Retinal pigment epithelial cell (primary cell): ENCODE results near the gene TNS3.

Experiments
- DNase-seq: peaks from one replicate; pipeline ENCODE4 v3.0.0-alpha.2; 2010; ENCODE audit warnings: low read depth
- H3K4me3 ChIP-seq: 2 replicates; pipeline ENCODE4 v1.5.1; 2011; ENCODE audit warnings: mild to moderate bottlenecking, low read length, control low read depth, moderate library complexity
- TF ChIP-seq, protein P1 (sequence below): conservative IDR thresholded peaks from 2 replicates; pipeline ENCODE4 v1.5.1; 2011; ENCODE audit warnings: low read depth, low read length, control low read depth, inconsistent platforms

Gene TNS3

DNA sequence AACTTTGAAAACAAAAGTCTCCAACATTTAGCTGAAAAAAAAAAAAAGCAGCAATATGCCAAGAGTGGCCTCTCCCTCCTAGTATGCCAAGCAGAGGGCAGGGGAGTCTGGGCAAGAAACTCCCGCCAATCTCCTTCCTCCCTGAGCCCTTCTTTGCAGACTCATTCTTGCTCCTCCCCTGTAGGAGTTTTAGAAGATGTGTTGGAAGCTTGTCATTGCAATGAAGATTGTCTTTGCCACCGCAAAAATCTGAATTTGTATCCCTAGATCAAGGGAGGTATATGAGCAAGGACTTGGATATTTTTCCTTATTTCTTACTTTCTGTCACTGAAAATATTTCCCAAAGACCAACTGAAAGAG is 2.6 kb upstream of the TNS3 start:
- DNase-seq = no peak
- H3K4me3 ChIP-seq = no peak overlapping the region
- TF ChIP-seq, protein P1, sequence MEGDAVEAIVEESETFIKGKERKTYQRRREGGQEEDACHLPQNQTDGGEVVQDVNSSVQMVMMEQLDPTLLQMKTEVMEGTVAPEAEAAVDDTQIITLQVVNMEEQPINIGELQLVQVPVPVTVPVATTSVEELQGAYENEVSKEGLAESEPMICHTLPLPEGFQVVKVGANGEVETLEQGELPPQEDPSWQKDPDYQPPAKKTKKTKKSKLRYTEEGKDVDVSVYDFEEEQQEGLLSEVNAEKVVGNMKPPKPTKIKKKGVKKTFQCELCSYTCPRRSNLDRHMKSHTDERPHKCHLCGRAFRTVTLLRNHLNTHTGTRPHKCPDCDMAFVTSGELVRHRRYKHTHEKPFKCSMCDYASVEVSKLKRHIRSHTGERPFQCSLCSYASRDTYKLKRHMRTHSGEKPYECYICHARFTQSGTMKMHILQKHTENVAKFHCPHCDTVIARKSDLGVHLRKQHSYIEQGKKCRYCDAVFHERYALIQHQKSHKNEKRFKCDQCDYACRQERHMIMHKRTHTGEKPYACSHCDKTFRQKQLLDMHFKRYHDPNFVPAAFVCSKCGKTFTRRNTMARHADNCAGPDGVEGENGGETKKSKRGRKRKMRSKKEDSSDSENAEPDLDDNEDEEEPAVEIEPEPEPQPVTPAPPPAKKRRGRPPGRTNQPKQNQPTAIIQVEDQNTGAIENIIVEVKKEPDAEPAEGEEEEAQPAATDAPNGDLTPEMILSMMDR = no peak

DNA sequence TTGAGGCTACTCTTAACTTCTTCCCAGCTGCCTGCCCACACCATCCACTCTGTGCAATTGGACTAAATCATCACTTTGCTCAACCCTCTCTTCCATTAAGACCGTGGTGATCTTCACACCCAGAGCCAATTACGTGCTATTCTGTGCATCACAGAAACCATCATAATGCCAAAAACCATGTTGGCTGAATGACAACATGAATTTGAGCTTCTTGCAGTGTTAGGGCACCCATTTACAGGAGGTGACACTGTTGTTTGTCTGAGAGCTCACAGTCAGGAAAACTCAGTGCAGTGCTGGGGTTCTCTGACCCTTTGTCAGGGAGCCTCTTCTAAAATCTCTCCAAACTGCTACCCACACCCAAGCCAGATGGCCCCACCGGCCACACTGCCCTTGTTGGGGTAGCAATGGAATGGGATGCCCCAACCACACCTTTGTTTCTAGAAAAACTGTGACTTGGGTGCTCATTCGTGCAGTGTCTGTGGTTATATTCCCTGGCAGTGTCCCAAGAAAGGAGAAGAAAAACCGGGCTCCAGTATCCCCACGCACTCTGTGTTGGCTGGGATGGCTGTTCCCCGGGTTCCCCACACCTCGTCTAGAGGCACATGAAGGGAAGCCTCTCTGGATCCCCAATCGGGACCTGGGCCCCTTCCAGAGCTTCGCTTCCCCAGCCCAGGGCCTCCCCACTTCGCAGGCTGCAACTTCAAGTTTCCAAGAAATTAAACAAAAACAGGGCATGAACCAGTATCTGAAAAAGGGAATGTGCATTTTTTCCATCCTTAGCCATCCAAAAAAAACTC is 2.0 kb upstream of the TNS3 start:
- DNase-seq = no peak
- H3K4me3 ChIP-seq = no peak overlapping the region
- TF ChIP-seq, protein P1 = no peak

DNA sequence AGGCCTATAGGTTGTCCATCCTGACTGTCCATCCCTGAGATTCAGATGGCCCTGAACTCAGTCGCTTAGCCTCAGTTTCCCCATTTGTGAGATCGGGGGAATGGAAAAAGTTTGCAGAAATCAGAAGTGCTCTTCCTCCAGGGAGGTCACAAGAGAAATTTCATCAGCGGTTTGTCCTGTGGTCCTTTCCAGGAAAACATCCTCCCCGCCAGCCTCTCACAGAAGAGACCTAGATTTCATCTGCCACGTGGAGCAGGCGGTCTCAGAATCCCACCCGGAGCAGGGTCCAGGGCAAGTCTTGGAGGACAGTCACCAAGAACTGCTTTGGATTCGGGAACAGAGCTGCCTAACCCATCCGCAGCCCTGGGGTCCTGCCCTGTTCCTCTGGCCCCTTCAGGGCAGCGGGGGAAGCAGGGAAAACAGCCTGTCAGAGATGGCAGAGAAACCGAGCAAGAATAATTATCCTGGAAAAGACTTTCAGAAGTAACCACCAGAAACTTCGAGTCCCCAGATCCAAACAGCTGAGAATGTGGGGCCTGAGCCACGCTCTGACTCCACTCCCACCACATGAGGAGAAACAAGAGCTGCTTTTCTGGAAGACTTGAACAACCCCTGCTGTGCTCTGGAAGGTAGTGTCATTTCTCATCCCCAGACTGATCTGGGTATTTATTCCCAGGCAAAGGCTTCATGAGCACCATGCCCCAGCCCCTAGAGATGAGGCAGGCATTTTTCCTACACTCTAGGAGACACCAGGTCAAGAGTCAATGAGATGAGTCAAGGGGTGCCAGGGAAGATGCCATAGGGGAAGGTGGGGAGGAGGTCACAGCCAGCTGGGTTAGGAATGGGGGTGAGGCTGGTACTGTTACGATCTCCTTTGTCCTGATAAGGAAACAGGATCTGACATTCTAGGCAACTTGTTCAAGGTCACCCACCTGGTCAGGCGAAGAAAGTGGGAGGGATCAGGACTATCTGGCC is 1.1 kb upstream of the TNS3 start:
- TF ChIP-seq, protein P1 = no peak
- H3K4me3 ChIP-seq = no peak overlapping the region

GRCh38 chr7:47581438-47581803 is 490 bp downstream of the TNS3 start:
- TF ChIP-seq, protein P1 = no peak
- H3K4me3 ChIP-seq = peak overlapping the region; percentile 73
- no peak for DNase-seq

More for the DNA sequence above, 1.1 kb upstream of the TNS3 start:
- no peak for DNase-seq

GRCh38 chr7:47580811-47581331 is 1.0 kb downstream of the TNS3 start:
- H3K4me3 ChIP-seq = peak overlapping the region; percentile 73

DNA sequence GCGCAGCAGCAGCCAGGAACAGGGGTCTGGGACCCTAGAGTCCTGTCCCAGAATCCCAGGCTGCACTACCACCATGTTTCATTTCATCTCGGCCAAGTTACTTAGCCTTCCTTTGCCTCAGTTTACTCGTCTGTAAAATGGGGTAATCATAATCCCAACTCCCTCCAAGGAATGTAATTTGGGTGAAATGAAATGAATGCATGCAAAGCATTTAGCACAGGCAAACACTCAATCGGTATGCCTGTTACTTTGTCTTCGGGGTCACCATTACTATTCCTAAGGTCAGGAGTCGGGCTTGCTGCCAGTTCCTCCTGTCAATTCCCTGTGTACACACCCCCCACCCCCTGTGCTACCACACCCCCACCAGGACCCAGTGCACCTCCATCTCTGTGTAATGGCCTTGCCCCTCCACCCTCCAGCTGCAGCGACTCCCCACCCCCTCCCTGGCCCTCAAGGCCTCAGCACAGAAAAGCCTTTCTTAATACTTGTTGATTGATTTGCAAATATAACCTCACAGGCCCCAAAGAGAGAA is 1.7 kb downstream of the TNS3 start:
- DNase-seq = no peak
- H3K4me3 ChIP-seq = peak overlapping the region; percentile 73
- TF ChIP-seq, protein P1 = no peak

More at GRCh38 chr7:47580811-47581331, 1.0 kb downstream of the TNS3 start:
- TF ChIP-seq, protein P1 = no peak
- no peak for DNase-seq
